H9 (cell line): ENCODE data around the gene SCFD1. TPM values are rescaled to one million over a fixed set of nuclear protein-coding genes. Genes with fewer than 3 reads are reported as not detected.

Experiments used
- DNase-seq: peaks from one replicate; pipeline ENCODE4 v3.0.0-alpha.2; 2017
- H2AFZ ChIP-seq: one replicate; pipeline ENCODE4 v1.6.1; 2013; ENCODE audit warnings: mild to moderate bottlenecking, low read length, control low read depth, moderate library complexity
- H2AK5ac ChIP-seq: 2 replicates; pipeline ENCODE4 v1.6.1; 2013; ENCODE audit warnings: low read length, control low read depth, mixed read lengths; ENCODE audit not compliant: insufficient read length
- H2BK120ac ChIP-seq: one replicate; pipeline ENCODE4 v1.6.1; 2013; ENCODE audit warnings: low read depth, mild to moderate bottlenecking, low read length, control low read depth, inconsistent platforms; ENCODE audit not compliant: poor library complexity, severe bottlenecking
- H2BK12ac ChIP-seq: 2 replicates; pipeline ENCODE4 v1.6.1; 2013; ENCODE audit warnings: low read length, control low read depth, mixed read lengths, low read depth; ENCODE audit not compliant: insufficient read length
- H2BK15ac ChIP-seq: 2 replicates; pipeline ENCODE4 v1.6.1; 2013; ENCODE audit warnings: low read depth, low read length, control low read depth
- H2BK20ac ChIP-seq: one replicate; pipeline ENCODE4 v1.6.1; 2013; ENCODE audit warnings: low read depth, mild to moderate bottlenecking, low read length, control low read depth, inconsistent platforms; ENCODE audit not compliant: poor library complexity, severe bottlenecking
- H2BK5ac ChIP-seq: 2 replicates; pipeline ENCODE4 v1.6.1; 2013; ENCODE audit warnings: low read length, control low read depth, mixed read lengths; ENCODE audit not compliant: insufficient read length
- H3K14ac ChIP-seq: 2 replicates; pipeline ENCODE4 v1.6.1; 2013; ENCODE audit warnings: low read length, control low read depth; ENCODE audit not compliant: insufficient read depth
- H3K18ac ChIP-seq: 2 replicates; pipeline ENCODE4 v1.6.1; 2013; ENCODE audit warnings: low read depth, mild to moderate bottlenecking, mixed read lengths, low read length, control low read depth; ENCODE audit not compliant: insufficient read length
- H3K23ac ChIP-seq: 2 replicates; pipeline ENCODE4 v1.6.1; 2013; ENCODE audit warnings: low read length, control low read depth, mixed read lengths, low read depth; ENCODE audit not compliant: insufficient read length
- H3K23me2 ChIP-seq: 2 replicates; pipeline ENCODE4 v1.6.1; 2013; ENCODE audit warnings: low read depth, mild to moderate bottlenecking, mixed read lengths, low read length, control low read depth; ENCODE audit not compliant: insufficient read length, poor library complexity, severe bottlenecking
- H3K27ac ChIP-seq: 2 replicates; pipeline ENCODE4 v1.5.1; 2013; ENCODE audit warnings: low read length, control low read depth, mixed read lengths, low read depth; ENCODE audit not compliant: insufficient read length
- H3K27me3 ChIP-seq: 2 replicates; pipeline ENCODE4 v1.6.1; 2013; ENCODE audit warnings: low read length, control low read depth, inconsistent platforms; ENCODE audit not compliant: insufficient read depth
- H3K4ac ChIP-seq: 2 replicates; pipeline ENCODE4 v1.6.1; 2013; ENCODE audit warnings: low read depth, mild to moderate bottlenecking, control low read depth, inconsistent platforms, low read length, moderate library complexity
- H3K4me1 ChIP-seq: 2 replicates; pipeline ENCODE4 v1.6.1; 2013; ENCODE audit warnings: low read length, control low read depth, inconsistent platforms; ENCODE audit not compliant: insufficient read depth
- H3K4me2 ChIP-seq: 2 replicates; pipeline ENCODE4 v1.6.1; 2013; ENCODE audit warnings: low read length, control low read depth, mixed read lengths; ENCODE audit not compliant: insufficient read length, insufficient read depth
- H3K56ac ChIP-seq: 2 replicates; pipeline ENCODE4 v1.6.1; 2013; ENCODE audit warnings: low read depth, mild to moderate bottlenecking, mixed read lengths, low read length, control low read depth; ENCODE audit not compliant: insufficient read length
- H3K79me1 ChIP-seq: 2 replicates; pipeline ENCODE4 v1.6.1; 2013; ENCODE audit warnings: low read depth, mild to moderate bottlenecking, moderate library complexity, low read length, control low read depth, inconsistent platforms; ENCODE audit not compliant: insufficient read depth, poor library complexity, severe bottlenecking
- H3K79me2 ChIP-seq: 2 replicates; pipeline ENCODE4 v1.6.1; 2013; ENCODE audit warnings: low read length, control low read depth, inconsistent platforms; ENCODE audit not compliant: insufficient read depth
- H3K9ac ChIP-seq: 2 replicates; pipeline ENCODE4 v1.6.1; 2013; ENCODE audit warnings: low read length, control low read depth, mixed read lengths; ENCODE audit not compliant: insufficient read length; ENCODE audit errors: extremely low read depth
- H3K9me3 ChIP-seq: one replicate; pipeline ENCODE4 v1.6.1; 2013; ENCODE audit warnings: low read depth, low read length, inconsistent platforms; ENCODE audit not compliant: control insufficient read depth
- H3T11ph ChIP-seq: one replicate; pipeline ENCODE4 v1.6.1; 2013; ENCODE audit warnings: mild to moderate bottlenecking, low read length, control low read depth, inconsistent platforms
- H4K20me1 ChIP-seq: one replicate; pipeline ENCODE4 v1.6.1; 2013; ENCODE audit not compliant: control insufficient read depth, insufficient read length, insufficient read depth
- H4K5ac ChIP-seq: 2 replicates; pipeline ENCODE4 v1.6.1; 2013; ENCODE audit warnings: low read depth, mild to moderate bottlenecking, mixed read lengths, low read length, control low read depth; ENCODE audit not compliant: insufficient read length
- H4K8ac ChIP-seq: replicated peaks from 2 replicates; pipeline ENCODE4 v1.6.1; 2013; ENCODE audit warnings: low read length, control low read depth, mixed read lengths, low read depth; ENCODE audit not compliant: insufficient read length
- H4K91ac ChIP-seq: 2 replicates; pipeline ENCODE4 v1.6.1; 2013; ENCODE audit warnings: low read depth, mild to moderate bottlenecking, moderate library complexity, mixed read lengths, low read length, control low read depth; ENCODE audit not compliant: insufficient read length
- H3K27ac Mint-ChIP-seq, 3 experiments: 2 replicates in 2 of 3; 3 replicates in 1 of 3; pipeline ENCODE4 v1.8.0; 2020 to 2021; ENCODE audit warnings: mixed read lengths in 3 of 3, mild to moderate bottlenecking in 1 of 3, moderate library complexity in 1 of 3
- H3K27me3 Mint-ChIP-seq: 2 replicates; pipeline ENCODE4 v1.8.0; 2021; ENCODE audit warnings: low read depth, mild to moderate bottlenecking, moderate library complexity, mixed read lengths
- H3K36me3 Mint-ChIP-seq, 3 experiments: 2 replicates in 2 of 3; 3 replicates in 1 of 3; pipeline ENCODE4 v1.8.0; 2020 to 2021; ENCODE audit warnings: low read depth in 3 of 3, mixed read lengths in 3 of 3; ENCODE audit not compliant: insufficient read depth in 1 of 3
- H3K4me1 Mint-ChIP-seq, 2 experiments: 2 replicates each; pipeline ENCODE4 v1.8.0; 2020; ENCODE audit warnings: mixed read lengths in 2 of 2
- H3K4me3 Mint-ChIP-seq, 2 experiments: 2 replicates in 1 of 2; 3 replicates in 1 of 2; pipeline ENCODE4 v1.8.0; 2020 to 2021; ENCODE audit warnings: mild to moderate bottlenecking in 2 of 2, mixed read lengths in 2 of 2, moderate library complexity in 1 of 2
- H3K9me3 Mint-ChIP-seq, 2 experiments: 2 replicates in 1 of 2; 3 replicates in 1 of 2; pipeline ENCODE4 v1.8.0; 2020; ENCODE audit warnings: mild to moderate bottlenecking in 2 of 2, mixed read lengths in 2 of 2, moderate library complexity in 1 of 2
- CTCF ChIP-seq: fragments of 200-600 bp; sonication (generic); conservative IDR thresholded peaks from 3 replicates; pipeline ENCODE4 v1.8.0; 2021; ENCODE audit warnings: antibody characterized with exemption, mild to moderate bottlenecking
- WGBS: extraction: QIAGEN DNeasy Blood & Tissue Kit; methylation state at CpG from one replicate; pipeline ENCODE4 v1.1.7; 2013; ENCODE audit warnings: missing lambda C conversion rate, low lambda C conversion rate, mixed read lengths; ENCODE audit not compliant: insufficient read length; ENCODE audit errors: extremely low coverage; 5-methylcytosine and 5-hydroxymethylcytosine counted together
- total RNA-seq: library from RNA; stranded (reverse); gene quantifications from 2 replicates; pipeline ENCODE4 v1.2.1, GENCODE V29; 2021

Gene SCFD1
- total RNA-seq, 1 experiment from 2014 or later = 85.2 TPM

GRCh38 chr14:30754778-30755177 lies 132.7 kb downstream of the SCFD1 start:
- no peak for TF ChIP-seq CTCF
- no peaks in the 10 kb centered on the region for H4K20me1 ChIP-seq
- Mint-ChIP-seq H3K9me3 (no peaks in the 10 kb centered on the region), H3K4me3 (0 out of 5 replicates have a peak overlapping the region, but pooled peaks of 1 of the 2 experiments have one; percentile 22), H3K27me3 (no peaks in the 10 kb centered on the region; the same call in none of the 2 replicates), H3K27ac (peak overlapping the region in 1 of 3 experiments; percentile 21; a peak in 1 of 7 replicates), H3K4me1 (no peaks in the 10 kb centered on the region), H3K36me3 (no peaks in the 10 kb centered on the region)
- H4K8ac ChIP-seq = no peak overlapping the region
- no peaks in the 10 kb centered on the region for H3K23me2 ChIP-seq
- no peak overlapping the region for H2BK12ac ChIP-seq
- H2AFZ ChIP-seq = no peak overlapping the region
- no peak overlapping the region for H3K9ac ChIP-seq
- H2BK15ac ChIP-seq = no peak overlapping the region
- no peaks in the 10 kb centered on the region for H3K79me1 ChIP-seq
- no CpG with 5 or more reads among the region's 3 CpGs for WGBS
- H3K27me3 ChIP-seq = no peaks in the 10 kb centered on the region
- H2BK120ac ChIP-seq = no peak overlapping the region
- H3K79me2 ChIP-seq = no peaks in the 10 kb centered on the region
- H3K18ac ChIP-seq = no peak overlapping the region
- H3K27ac ChIP-seq = no peak overlapping the region
- H3K9me3 ChIP-seq = no peaks in the 10 kb centered on the region
- no peak overlapping the region for H3K14ac ChIP-seq
- H3T11ph ChIP-seq = no peak overlapping the region
- no peak overlapping the region for H2BK20ac ChIP-seq
- no peak for DNase-seq
- no peak overlapping the region for H3K4me2 ChIP-seq
- H4K91ac ChIP-seq = no peak overlapping the region
- no peaks in the 10 kb centered on the region for H3K4me1 ChIP-seq
- no peak overlapping the region for H3K56ac ChIP-seq
- no peak overlapping the region for H3K4ac ChIP-seq
- H2AK5ac ChIP-seq = no peak overlapping the region
- no peak overlapping the region for H4K5ac ChIP-seq
- no peak overlapping the region for H3K23ac ChIP-seq
- no peak overlapping the region for H2BK5ac ChIP-seq
